ENCODE results near the gene TAT. TPM values are rescaled to one million over a fixed set of nuclear protein-coding genes. Genes with fewer than 3 reads are reported as not detected.

The TAT gene
- polyA plus RNA-seq, 1 donor from 2014 or later: not detected

- Histone ChIP-seq H4K20me1 (ENCODE audit: insufficient read depth) (no peaks in the 10 kb centered on the region), H3K79me2 (replicated peaks; ENCODE audit: insufficient read depth, low read length) (no peaks in the 10 kb centered on the region), H3K9me3 (ENCODE audit: low read length) (no peaks in the 10 kb centered on the region), H3K36me3 (ENCODE audit: insufficient read depth, low read length) (no peaks in the 10 kb centered on the region), H3F3A (ENCODE audit: insufficient read depth, low read length, poor library complexity, severe bottlenecking) (no peaks in the 10 kb centered on the region), H3K9ac (ENCODE audit: low read length) (no peak overlapping the region), H3K9me2 (ENCODE audit: insufficient read depth, low read length) (no peaks in the 10 kb centered on the region), H3K4me3 (ENCODE audit: low read length) (peak overlapping the region; percentile 83), H3K4me2 (ENCODE audit: low read length) (no peak overlapping the region), H3K27me3 (ENCODE audit: insufficient read depth, low read depth, low read length) (peaks cover 50% of the 10 kb centered on the region), H2AFZ (ENCODE audit: low read depth, low read length) (no peak overlapping the region), H3K27ac (ENCODE audit: low read length) (no peak overlapping the region)
- no peak for TF ChIP-seq POLR2AphosphoS5 (IDR thresholded peaks at IDR 0.05)
- TF ChIP-seq MXI1 (conservative IDR thresholded peaks at IDR 0.05; ENCODE audit: poor library complexity, severe bottlenecking): no peak
- TF ChIP-seq, protein P1, sequence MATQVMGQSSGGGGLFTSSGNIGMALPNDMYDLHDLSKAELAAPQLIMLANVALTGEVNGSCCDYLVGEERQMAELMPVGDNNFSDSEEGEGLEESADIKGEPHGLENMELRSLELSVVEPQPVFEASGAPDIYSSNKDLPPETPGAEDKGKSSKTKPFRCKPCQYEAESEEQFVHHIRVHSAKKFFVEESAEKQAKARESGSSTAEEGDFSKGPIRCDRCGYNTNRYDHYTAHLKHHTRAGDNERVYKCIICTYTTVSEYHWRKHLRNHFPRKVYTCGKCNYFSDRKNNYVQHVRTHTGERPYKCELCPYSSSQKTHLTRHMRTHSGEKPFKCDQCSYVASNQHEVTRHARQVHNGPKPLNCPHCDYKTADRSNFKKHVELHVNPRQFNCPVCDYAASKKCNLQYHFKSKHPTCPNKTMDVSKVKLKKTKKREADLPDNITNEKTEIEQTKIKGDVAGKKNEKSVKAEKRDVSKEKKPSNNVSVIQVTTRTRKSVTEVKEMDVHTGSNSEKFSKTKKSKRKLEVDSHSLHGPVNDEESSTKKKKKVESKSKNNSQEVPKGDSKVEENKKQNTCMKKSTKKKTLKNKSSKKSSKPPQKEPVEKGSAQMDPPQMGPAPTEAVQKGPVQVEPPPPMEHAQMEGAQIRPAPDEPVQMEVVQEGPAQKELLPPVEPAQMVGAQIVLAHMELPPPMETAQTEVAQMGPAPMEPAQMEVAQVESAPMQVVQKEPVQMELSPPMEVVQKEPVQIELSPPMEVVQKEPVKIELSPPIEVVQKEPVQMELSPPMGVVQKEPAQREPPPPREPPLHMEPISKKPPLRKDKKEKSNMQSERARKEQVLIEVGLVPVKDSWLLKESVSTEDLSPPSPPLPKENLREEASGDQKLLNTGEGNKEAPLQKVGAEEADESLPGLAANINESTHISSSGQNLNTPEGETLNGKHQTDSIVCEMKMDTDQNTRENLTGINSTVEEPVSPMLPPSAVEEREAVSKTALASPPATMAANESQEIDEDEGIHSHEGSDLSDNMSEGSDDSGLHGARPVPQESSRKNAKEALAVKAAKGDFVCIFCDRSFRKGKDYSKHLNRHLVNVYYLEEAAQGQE (IDR thresholded peaks at IDR 0.05; ENCODE audit: borderline replicate concordance): no peak
- no peak for TF ChIP-seq CTCF (IDR thresholded peaks at IDR 0.05; ENCODE audit: poor library complexity, severe bottlenecking)
Measured at GRCh38 chr16:71625113-71625850, 48.4 kb upstream of the TAT start.

GRCh38 chr16:71623597-71623996 lies 46.7 kb upstream of the TAT start:
- no peaks in the 10 kb centered on the region for H3K79me2 ChIP-seq (replicated peaks; ENCODE audit: insufficient read depth, low read length)
- no peak overlapping the region for H3K9ac ChIP-seq (ENCODE audit: low read length)
- no peak overlapping the region for H2AFZ ChIP-seq (ENCODE audit: low read depth, low read length)
- no peak overlapping the region for H3K4me3 ChIP-seq (ENCODE audit: low read length)
- H3K9me3 ChIP-seq (ENCODE audit: low read length): no peaks in the 10 kb centered on the region
- H3K36me3 ChIP-seq (ENCODE audit: insufficient read depth, low read length): no peaks in the 10 kb centered on the region
- H3K27ac ChIP-seq (ENCODE audit: low read length): no peak overlapping the region
- TF ChIP-seq RAD21 (conservative IDR thresholded peaks at IDR 0.05) (no peak), CTCF (IDR thresholded peaks at IDR 0.05; ENCODE audit: poor library complexity, severe bottlenecking) (no peak), EP300 (conservative IDR thresholded peaks at IDR 0.05; ENCODE audit: poor library complexity, severe bottlenecking) (no peak), EZH2 (IDR thresholded peaks at IDR 0.05; ENCODE audit: borderline replicate concordance, insufficient read depth, low read length, poor library complexity, severe bottlenecking) (no peak), POLR2AphosphoS5 (IDR thresholded peaks at IDR 0.05) (no peak), SMC3 (conservative IDR thresholded peaks at IDR 0.05; ENCODE audit: poor library complexity) (no peak), MXI1 (conservative IDR thresholded peaks at IDR 0.05; ENCODE audit: poor library complexity, severe bottlenecking) (no peak), TAF1 (IDR thresholded peaks at IDR 0.05; ENCODE audit: low read depth) (no peak)
- TF ChIP-seq, protein P1 (IDR thresholded peaks at IDR 0.05; ENCODE audit: borderline replicate concordance): no peak
- no peaks in the 10 kb centered on the region for H3F3A ChIP-seq (ENCODE audit: insufficient read depth, low read length, poor library complexity, severe bottlenecking)
- H4K20me1 ChIP-seq (ENCODE audit: insufficient read depth): no peaks in the 10 kb centered on the region
- H3K27me3 ChIP-seq (ENCODE audit: insufficient read depth, low read depth, low read length): peaks cover 50% of the 10 kb centered on the region
- H3K4me2 ChIP-seq (ENCODE audit: low read length): no peak overlapping the region
- H3K9me2 ChIP-seq (ENCODE audit: insufficient read depth, low read length): no peaks in the 10 kb centered on the region

Measured in neural cell (in vitro differentiated cells).